Thymus (tissue), 11 donors: ENCODE data around the gene PDZD2. TPM values are rescaled to one million over a fixed set of nuclear protein-coding genes. Genes with fewer than 3 reads are reported as not detected.

Experiments
- DNase-seq, 9 donors: peaks; one replicate each; pipeline ENCODE4 v3.0.0-alpha.2; 2013; ENCODE audit warnings: low spot score in 9 of 9, low read depth in 6 of 9, missing footprints in 1 of 9
- H3K27ac ChIP-seq, 2 donors: one replicate each; pipeline ENCODE4 v1.5.1; 2013; ENCODE audit warnings: control low read depth in 1 of 2, low read depth in 1 of 2, low read length in 1 of 2, mild to moderate bottlenecking in 1 of 2, moderate library complexity in 1 of 2
- H3K27me3 ChIP-seq, 2 donors: one replicate each; pipeline ENCODE4 v1.5.1; 2013; ENCODE audit warnings: low read length in 1 of 2; ENCODE audit not compliant: control insufficient read depth in 2 of 2, insufficient read depth in 1 of 2
- H3K36me3 ChIP-seq, 2 donors: one replicate each; pipeline ENCODE4 v1.5.1; 2013; ENCODE audit warnings: low read length in 1 of 2, mild to moderate bottlenecking in 1 of 2, moderate library complexity in 1 of 2; ENCODE audit not compliant: control insufficient read depth in 2 of 2, insufficient read depth in 2 of 2
- H3K4me1 ChIP-seq, 2 donors: one replicate each; pipeline ENCODE4 v1.5.1; 2013; ENCODE audit warnings: low read length in 2 of 2; ENCODE audit not compliant: control insufficient read depth in 2 of 2, insufficient read depth in 2 of 2
- H3K4me3 ChIP-seq, 2 donors: one replicate each; pipeline ENCODE4 v1.5.1; 2013; ENCODE audit warnings: low read length in 2 of 2, control low read depth in 1 of 2, mild to moderate bottlenecking in 1 of 2
- H3K9me3 ChIP-seq, 2 donors: one replicate each; pipeline ENCODE4 v1.5.1; 2013; ENCODE audit warnings: low read length in 1 of 2, mild to moderate bottlenecking in 1 of 2; ENCODE audit not compliant: control insufficient read depth in 2 of 2, insufficient read depth in 1 of 2
- WGBS: extraction: QIAGEN DNeasy Blood & Tissue Kit; methylation state at CpG from one replicate; pipeline ENCODE4 v1.1.7; 2013; 5-methylcytosine and 5-hydroxymethylcytosine counted together
- polyA plus RNA-seq: library from polyadenylated mRNA; stranded (reverse); fragments of 200-250 nt; gene quantifications from one replicate; pipeline ENCODE4 v1.2.3, GENCODE V29; 2013
- total RNA-seq: library from RNA; stranded (reverse); fragments of 120-200 nt; gene quantifications from one replicate; pipeline ENCODE4 v1.2.4, GENCODE V29; 2013
- donor health status: healthy.

The PDZD2 gene
- total and polyA plus RNA-seq, 2 donors = 4.4 to 6.8 TPM

GRCh38 chr5:32087086-32088082 is 448.5 kb downstream of the PDZD2 start:
- Histone ChIP-seq H3K27ac (no peak overlapping the region), H3K4me3 (no peak overlapping the region), H3K27me3 (no peaks in the 10 kb centered on the region), H3K4me1 (no peaks in the 10 kb centered on the region), H3K36me3 (no peaks in the 10 kb centered on the region), H3K9me3 (no peaks in the 10 kb centered on the region)
- DNase-seq = no peak
- WGBS = 95% methylated on average over 24 of the region's 24 CpGs

DNA sequence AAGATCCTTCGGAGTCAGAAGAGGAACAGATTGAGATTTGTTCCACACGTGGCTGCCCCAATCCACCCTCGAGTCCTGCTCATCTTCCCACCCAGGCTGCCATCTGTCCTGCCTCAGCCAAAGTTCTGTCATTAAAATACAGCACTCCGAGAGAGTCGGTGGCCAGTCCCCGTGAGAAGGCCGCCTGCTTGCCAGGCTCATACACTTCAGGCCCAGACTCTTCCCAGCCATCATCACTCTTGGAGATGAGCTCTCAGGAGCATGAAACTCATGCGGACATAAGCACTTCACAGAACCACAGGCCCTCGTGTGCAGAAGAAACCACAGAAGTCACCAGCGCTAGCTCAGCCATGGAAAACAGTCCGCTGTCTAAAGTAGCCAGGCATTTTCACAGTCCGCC is 449.3 kb downstream of the PDZD2 start:
- DNase-seq = no peak
- WGBS = 95% methylated on average over 12 of the region's 12 CpGs
- H3K36me3 ChIP-seq = no peaks in the 10 kb centered on the region
- H3K4me1 ChIP-seq = no peaks in the 10 kb centered on the region
- no peak overlapping the region for H3K4me3 ChIP-seq
- H3K27ac ChIP-seq = no peak overlapping the region
- H3K27me3 ChIP-seq = no peaks in the 10 kb centered on the region
- no peaks in the 10 kb centered on the region for H3K9me3 ChIP-seq

DNA sequence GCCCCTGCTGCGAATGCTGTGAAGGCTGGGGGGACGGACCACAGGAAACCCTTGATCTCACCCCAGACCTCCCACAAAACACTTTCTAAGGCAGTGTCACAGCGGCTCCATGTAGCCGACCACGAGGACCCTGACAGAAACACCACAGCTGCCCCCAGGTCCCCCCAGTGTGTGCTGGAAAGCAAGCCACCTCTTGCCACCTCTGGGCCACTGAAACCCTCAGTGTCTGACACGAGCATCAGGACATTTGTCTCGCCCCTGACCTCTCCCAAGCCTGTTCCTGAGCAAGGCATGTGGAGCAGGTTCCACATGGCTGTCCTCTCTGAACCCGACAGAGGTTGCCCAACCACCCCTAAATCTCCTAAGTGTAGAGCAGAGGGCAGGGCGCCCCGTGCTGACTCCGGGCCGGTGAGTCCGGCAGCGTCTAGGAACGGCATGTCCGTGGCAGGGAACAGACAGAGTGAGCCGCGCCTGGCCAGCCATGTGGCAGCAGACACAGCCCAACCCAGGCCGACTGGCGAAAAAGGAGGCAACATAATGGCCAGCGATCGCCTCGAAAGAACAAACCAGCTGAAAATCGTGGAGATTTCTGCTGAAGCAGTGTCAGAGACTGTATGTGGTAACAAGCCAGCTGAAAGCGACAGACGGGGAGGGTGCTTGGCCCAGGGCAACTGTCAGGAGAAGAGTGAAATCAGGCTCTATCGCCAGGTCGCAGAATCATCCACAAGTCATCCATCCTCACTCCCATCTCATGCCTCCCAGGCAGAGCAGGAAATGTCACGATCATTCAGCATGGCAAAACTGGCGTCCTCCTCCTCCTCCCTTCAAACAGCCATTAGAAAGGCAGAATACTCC is 450.4 kb downstream of the PDZD2 start:
- Histone ChIP-seq H3K4me1 (no peaks in the 10 kb centered on the region), H3K27ac (no peak overlapping the region), H3K36me3 (no peaks in the 10 kb centered on the region), H3K9me3 (no peaks in the 10 kb centered on the region), H3K4me3 (no peak overlapping the region), H3K27me3 (no peaks in the 10 kb centered on the region)
- WGBS = 91% methylated on average over 30 of the region's 30 CpGs
- DNase-seq = no peak

GRCh38 chr5:32090026-32090754 is 451.3 kb downstream of the PDZD2 start:
- Histone ChIP-seq H3K4me3 (no peak overlapping the region), H3K27ac (no peak overlapping the region), H3K4me1 (no peaks in the 10 kb centered on the region), H3K27me3 (no peaks in the 10 kb centered on the region), H3K9me3 (no peaks in the 10 kb centered on the region), H3K36me3 (no peaks in the 10 kb centered on the region)
- DNase-seq = no peak
- WGBS = 94% methylated on average over 24 of the region's 24 CpGs

DNA sequence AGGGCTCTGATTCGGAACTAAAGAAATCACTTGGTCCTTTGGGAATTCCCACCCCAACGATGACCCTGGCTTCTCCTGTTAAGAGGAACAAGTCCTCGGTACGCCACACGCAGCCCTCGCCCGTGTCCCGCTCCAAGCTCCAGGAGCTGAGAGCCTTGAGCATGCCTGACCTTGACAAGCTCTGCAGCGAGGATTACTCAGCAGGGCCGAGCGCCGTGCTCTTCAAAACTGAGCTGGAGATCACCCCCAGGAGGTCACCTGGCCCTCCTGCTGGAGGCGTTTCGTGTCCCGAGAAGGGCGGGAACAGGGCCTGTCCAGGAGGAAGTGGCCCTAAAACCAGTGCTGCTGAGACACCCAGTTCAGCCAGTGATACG is 451.8 kb downstream of the PDZD2 start:
- H3K4me1 ChIP-seq = no peaks in the 10 kb centered on the region
- DNase-seq = no peak
- no peaks in the 10 kb centered on the region for H3K36me3 ChIP-seq
- no peak overlapping the region for H3K4me3 ChIP-seq
- H3K27me3 ChIP-seq = no peaks in the 10 kb centered on the region
- 98% methylated on average over 17 of the region's 17 CpGs for WGBS
- H3K9me3 ChIP-seq = no peaks in the 10 kb centered on the region
- H3K27ac ChIP-seq = no peak overlapping the region

DNA sequence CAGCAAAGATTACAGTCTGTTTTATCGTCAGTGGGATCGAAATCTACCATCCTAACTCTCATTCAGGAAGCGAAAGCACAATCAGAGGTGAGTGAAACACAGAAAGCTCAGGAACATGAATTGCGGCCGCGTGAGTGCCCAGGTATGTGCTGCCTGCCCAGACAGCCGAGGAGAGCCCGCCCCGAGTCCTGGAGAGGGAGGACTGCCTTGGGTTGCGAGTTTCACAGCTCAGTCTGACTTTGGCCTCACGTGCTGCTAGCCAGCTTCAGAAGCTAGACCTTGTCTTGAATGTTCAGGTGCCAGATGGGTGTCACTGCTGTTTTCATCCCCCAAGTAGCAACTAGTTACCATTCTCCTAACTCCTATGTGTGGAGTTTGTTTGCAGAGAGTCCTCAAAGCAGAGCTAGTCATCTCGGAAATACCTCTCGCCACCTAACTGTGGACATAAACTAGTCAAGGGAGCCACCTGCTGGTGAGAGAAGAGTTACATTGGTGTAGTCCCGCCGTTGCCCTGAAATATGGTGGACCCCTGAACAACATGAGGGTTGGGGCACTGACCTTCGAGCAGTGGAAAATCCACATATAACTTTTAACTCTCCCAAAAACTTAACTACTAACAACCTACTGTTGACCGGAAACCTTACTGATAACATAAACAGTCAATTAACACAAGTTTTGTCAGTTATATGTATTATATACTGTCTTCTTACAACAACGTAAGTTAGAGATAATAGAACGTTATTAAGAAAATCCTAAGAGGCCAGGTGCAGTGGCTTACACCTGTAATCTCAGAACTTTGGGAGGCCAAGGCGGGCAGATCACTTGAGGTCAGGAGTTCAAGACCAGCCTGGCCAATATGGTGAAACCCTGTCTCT is 454.2 kb downstream of the PDZD2 start:
- Histone ChIP-seq H3K27me3 (no peaks in the 10 kb centered on the region), H3K4me3 (no peak overlapping the region), H3K4me1 (no peaks in the 10 kb centered on the region), H3K36me3 (no peaks in the 10 kb centered on the region), H3K9me3 (no peaks in the 10 kb centered on the region), H3K27ac (no peak overlapping the region)
- DNase-seq = peak; percentile 27 to 80 (median 56)
- 75% methylated on average over 20 of the region's 20 CpGs for WGBS

DNA sequence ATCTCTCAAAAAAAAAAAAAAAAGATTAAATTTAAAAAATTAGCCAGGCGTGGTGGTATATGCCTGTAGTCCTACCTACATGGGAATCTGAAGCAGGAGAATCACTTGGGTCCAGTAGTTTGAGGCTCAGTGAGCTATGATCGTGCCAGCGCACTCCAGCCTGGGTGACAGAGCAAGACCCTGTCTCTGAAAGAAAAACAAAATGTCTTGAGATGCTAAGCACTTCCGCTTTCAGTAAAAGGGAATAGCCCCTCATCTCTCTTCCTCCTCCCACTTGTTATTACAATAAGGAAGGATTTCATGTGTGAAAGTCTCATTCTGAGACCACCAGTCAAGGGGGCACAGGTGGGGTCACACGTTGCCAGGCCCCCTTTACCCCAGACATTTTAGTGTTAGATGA is 455.8 kb downstream of the PDZD2 start:
- Histone ChIP-seq H3K4me3 (no peak overlapping the region), H3K4me1 (no peaks in the 10 kb centered on the region), H3K27me3 (no peaks in the 10 kb centered on the region), H3K36me3 (peaks cover 0 to 9% of the 10 kb centered on the region in 2 donors), H3K9me3 (no peaks in the 10 kb centered on the region), H3K27ac (no peak overlapping the region)
- DNase-seq = no peak
- WGBS = 95% methylated on average over 5 of the region's 5 CpGs

DNA sequence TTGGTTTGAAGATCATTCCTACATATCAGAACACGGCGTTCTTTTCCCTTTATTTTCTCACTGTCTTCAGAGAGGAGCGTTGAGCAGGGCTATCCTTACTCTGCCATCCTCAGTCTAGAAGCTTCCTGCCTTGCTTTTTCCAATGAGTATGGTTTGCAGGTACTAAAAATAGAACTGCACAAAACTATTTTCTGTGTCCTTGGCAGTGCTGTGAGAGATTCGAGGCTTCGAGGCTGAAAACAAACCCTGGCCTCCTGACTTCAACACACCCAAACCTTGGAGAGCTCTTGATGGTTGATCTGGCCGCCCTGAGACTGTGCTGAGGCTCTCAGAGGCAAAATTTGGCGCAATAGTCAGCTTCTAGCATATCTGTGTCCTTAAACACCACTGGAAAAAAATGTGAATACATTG is 456.3 kb downstream of the PDZD2 start:
- Histone ChIP-seq H3K27ac (no peak overlapping the region), H3K36me3 (peaks cover 0 to 15% of the 10 kb centered on the region in 2 donors), H3K27me3 (no peaks in the 10 kb centered on the region), H3K4me1 (no peaks in the 10 kb centered on the region), H3K9me3 (no peaks in the 10 kb centered on the region), H3K4me3 (no peak overlapping the region)
- DNase-seq = no peak
- 85% methylated on average over 7 of the region's 7 CpGs for WGBS
